ENCODE data around the gene CFAP97. TPM values are rescaled to one million over a fixed set of nuclear protein-coding genes. Genes with fewer than 3 reads are reported as not detected.
"Not testable (repeated sequence)": the region's sequence is repeated elsewhere in the genome, so short reads cannot be mapped to it uniquely, and the experiment has no call there.

CFAP97 gene
- total and polyA plus RNA-seq, 9 of the 15 experiments (the other 6 are each of a cell fraction or from before 2014, with no cell fraction given) = 17.3 to 57.8 (median 44.4) TPM

DNA sequence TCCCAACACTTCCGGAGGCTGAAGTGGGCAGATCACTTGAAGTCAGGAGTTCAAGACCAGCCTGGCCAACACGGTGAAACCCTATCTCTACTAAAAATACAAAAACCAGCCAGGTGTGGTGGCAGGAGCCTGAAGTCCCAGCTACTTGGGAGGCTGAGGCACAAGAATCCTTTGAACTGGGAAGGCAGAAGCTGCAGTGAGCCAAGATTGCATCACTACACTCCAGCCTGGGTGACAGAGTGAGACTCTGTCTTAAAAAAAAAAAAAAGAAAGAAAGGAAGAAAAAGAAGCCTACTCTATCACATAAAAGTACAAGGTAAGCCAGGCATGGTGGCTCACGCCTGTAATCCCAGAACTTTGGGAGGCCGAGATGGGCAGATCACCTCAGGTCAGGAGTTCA is 5.6 kb downstream of the CFAP97 start:
- H3K9me3 ChIP-seq (replicated peaks; ENCODE audit: control insufficient read depth, insufficient read depth, low read depth, low read length); ATAC-seq; FAIRE-seq; H3K27ac ChIP-seq (ENCODE audit: extremely low read depth, low read depth, low read length); DNase-seq (ENCODE audit: extremely low read depth in 1 of 4, low spot score in 3 of 4); H3K27me3 ChIP-seq (ENCODE audit: control insufficient read depth in 2 of 2, insufficient read depth in 2 of 2, low read length in 2 of 2); H4K20me1 ChIP-seq (replicated peaks; ENCODE audit: control insufficient read depth, insufficient read depth, low read length); POLR2A ChIA-PET; CTCF ChIA-PET (ENCODE audit: low intra/inter-chr PET ratio); H3K4me3 ChIP-seq; H3K9ac ChIP-seq (ENCODE audit: insufficient read depth in 1 of 2, low read depth in 2 of 2, low read length in 2 of 2); intact Hi-C loops (cut with micrococcal nuclease); in situ Hi-C loops (cut with MboI); H2AFZ ChIP-seq (ENCODE audit: low read depth, low read length); H3K9me1 ChIP-seq (ENCODE audit: control insufficient read depth, insufficient read depth, low read length); BruUV-seq (replicated peaks); H3K4me2 ChIP-seq (ENCODE audit: insufficient read depth, low read length); TF ChIP-seq ATF3 (CRISPR knock-in tag; conservative IDR thresholded peaks at IDR 0.05); CEBPG (tag; conservative IDR thresholded peaks at IDR 0.05 in 1 of 2, IDR thresholded peaks at IDR 0.05 in 1 of 2): not testable (repeated sequence)
- Histone ChIP-seq H3K79me2 (ENCODE audit: control insufficient read depth, insufficient read depth, low read length) (peaks cover 83% of the 10 kb centered on the region), H3K36me3 (ENCODE audit: control insufficient read depth, insufficient read depth, low read length) (peaks cover 21% of the 10 kb centered on the region; the same call in 2 of the 3 replicates), H3K4me1 (replicated peaks in 1 of 2; ENCODE audit: control insufficient read depth in 2 of 2, insufficient read depth in 2 of 2, low read length in 2 of 2) (peaks cover 5 to 10% of the 10 kb centered on the region in 2 experiments; a peak in 4 of 5 replicates)
- TF ChIP-seq ATF3 (IDR thresholded peaks at IDR 0.05) (peak; percentile 62), CEBPB (tag; IDR thresholded peaks at IDR 0.05) (0 out of 2 replicates have a peak, but pooled peaks have one; percentile 6), CEBPG (CRISPR knock-in tag; IDR thresholded peaks at IDR 0.05) (peak; percentile 69)
- 79% methylated on average over 4 of the region's 4 CpGs for WGBS (ENCODE audit: insufficient coverage, low coverage, missing lambda C conversion rate)

- Histone ChIP-seq H4K20me1 (replicated peaks; ENCODE audit: control insufficient read depth, insufficient read depth, low read length) (no peaks in the 10 kb centered on the region), H3K27ac (ENCODE audit: extremely low read depth, low read depth, low read length) (no peak overlapping the region), H3K4me1 (replicated peaks in 1 of 2; ENCODE audit: control insufficient read depth in 2 of 2, insufficient read depth in 2 of 2, low read length in 2 of 2) (peaks cover 4 to 8% of the 10 kb centered on the region in 2 experiments; a peak in 4 of 5 replicates), H3K27me3 (ENCODE audit: control insufficient read depth in 2 of 2, insufficient read depth in 2 of 2, low read length in 2 of 2) (no peaks in the 10 kb centered on the region), H3K9ac (ENCODE audit: insufficient read depth in 1 of 2, low read depth in 2 of 2, low read length in 2 of 2) (no peak overlapping the region), H3K4me3 (no peak overlapping the region), H3K36me3 (ENCODE audit: control insufficient read depth, insufficient read depth, low read length) (peaks cover 18% of the 10 kb centered on the region; the same call in 1 of the 3 replicates), H3K9me3 (replicated peaks; ENCODE audit: control insufficient read depth, insufficient read depth, low read depth, low read length) (no peaks in the 10 kb centered on the region), H3K4me2 (ENCODE audit: insufficient read depth, low read length) (no peak overlapping the region), H2AFZ (ENCODE audit: low read depth, low read length) (no peak overlapping the region), H3K79me2 (ENCODE audit: control insufficient read depth, insufficient read depth, low read length) (peaks cover 76% of the 10 kb centered on the region), H3K9me1 (ENCODE audit: control insufficient read depth, insufficient read depth, low read length) (no peaks in the 10 kb centered on the region)
- POLR2A ChIA-PET = no interaction called here
- no peak for FAIRE-seq
- DNase-seq (ENCODE audit: extremely low read depth in 1 of 4, low spot score in 3 of 4) = no peak
- intact Hi-C loops (cut with micrococcal nuclease) (no loop called here), in situ Hi-C loops (cut with MboI) (no loop called here)
- WGBS (ENCODE audit: insufficient coverage, low coverage, missing lambda C conversion rate) = 94% methylated on average over 2 of the region's 2 CpGs
- CTCF ChIA-PET (ENCODE audit: low intra/inter-chr PET ratio) = no interaction called here
- no TSS peak for BruUV-seq (replicated peaks)
- no peak for ATAC-seq
- no peak for TF ChIP-seq CHD1 (IDR thresholded peaks at IDR 0.05; ENCODE audit: low read length)
- TF ChIP-seq SRSF7 (optimal IDR thresholded peaks at IDR 0.05; ENCODE audit: low read depth, low read length) = no peak
- TF ChIP-seq MCM7 (IDR thresholded peaks at IDR 0.05) = no peak
- TF ChIP-seq HMGN3 (IDR thresholded peaks at IDR 0.05; ENCODE audit: borderline replicate concordance, extremely low read depth, insufficient read length, low read depth, low read length) = no peak
- no peak for TF ChIP-seq MBD1 (CRISPR knock-in tag; IDR thresholded peaks at IDR 0.05)
- TF ChIP-seq ZNF24 (IDR thresholded peaks at IDR 0.05) = no peak
- no peak for TF ChIP-seq DPF2 (IDR thresholded peaks at IDR 0.05)
- TF ChIP-seq RUNX1 (IDR thresholded peaks at IDR 0.05; ENCODE audit: low read depth) = no peak
- no peak for TF ChIP-seq FOXK2 (conservative IDR thresholded peaks at IDR 0.05 in 1 of 2, IDR thresholded peaks at IDR 0.05 in 1 of 2; ENCODE audit: low read depth in 2 of 2)
- TF ChIP-seq ZNF699 (CRISPR knock-in tag; IDR thresholded peaks at IDR 0.05; ENCODE audit: insufficient replicate concordance) = no peak
- TF ChIP-seq DMBX1 (CRISPR knock-in tag; IDR thresholded peaks at IDR 0.05; ENCODE audit: borderline replicate concordance) = no peak
Observed at GRCh38 chr4:185196437-185196836, 7.4 kb downstream of the CFAP97 start.
